ENCODE measurements around the gene GRK7. TPM values are rescaled to one million over a fixed set of nuclear protein-coding genes. Genes with fewer than 3 reads are reported as not detected.

GRK7 gene
- total and polyA plus RNA-seq, 2 experiments from 2014 or later, result not detected

DNA sequence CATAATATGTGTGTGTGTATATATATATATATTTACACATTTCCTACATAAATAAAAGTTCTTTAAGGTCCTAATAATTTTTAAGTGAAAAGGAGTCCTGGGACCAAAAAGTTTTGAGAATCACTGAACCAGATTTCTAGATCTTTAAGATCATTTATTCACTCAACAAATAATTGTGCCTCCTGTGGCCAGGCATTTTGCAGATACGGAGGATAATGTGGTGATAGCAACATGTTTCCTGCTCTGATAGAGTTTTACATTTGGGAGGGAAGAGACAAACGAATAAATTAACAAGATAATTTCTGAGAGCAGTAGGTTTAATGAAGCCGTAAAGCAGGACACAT, 25.6 kb upstream of the GRK7 start:
- in situ Hi-C loops (cut with MboI), result no loop called here
- H3K27me3 ChIP-seq (replicated peaks; ENCODE audit: insufficient read depth), result no peaks in the 10 kb centered on the region
- TF ChIP-seq EZH2 (IDR thresholded peaks at IDR 0.05; ENCODE audit: insufficient read depth, poor library complexity, severe bottlenecking) (no peak), EZH2phosphoT487 (IDR thresholded peaks at IDR 0.05; ENCODE audit: insufficient read depth, low read depth) (no peak)
- peak overlapping the region; percentile 62 for H3K4me3 ChIP-seq
- H3K4me1 ChIP-seq (ENCODE audit: insufficient read depth), result peaks cover 27% of the 10 kb centered on the region
- 0 to 2% methylated on average over 3 of the region's 3 CpGs for WGBS, 2 experiments (ENCODE audit: low coverage in 1 of 2, low lambda C conversion rate in 2 of 2, missing lambda C conversion rate in 2 of 2)
- no peaks in the 10 kb centered on the region for H3K9me3 ChIP-seq (ENCODE audit: low read depth)
- H3F3A ChIP-seq (ENCODE audit: insufficient read depth), result peaks cover 11% of the 10 kb centered on the region
- H4K20me1 ChIP-seq (ENCODE audit: insufficient read depth), result no peaks in the 10 kb centered on the region; the same call in none of the 2 replicates
- peaks cover 45% of the 10 kb centered on the region for H3K79me2 ChIP-seq (ENCODE audit: insufficient read depth)
- peak overlapping the region; percentile 63 for H3K27ac ChIP-seq
- DNase-seq, result no peak
- no peaks in the 10 kb centered on the region for H3K9me2 ChIP-seq (ENCODE audit: insufficient read depth)
- H2AFZ ChIP-seq, result peak overlapping the region; percentile 94
- peak overlapping the region; percentile 73 for H3K9ac ChIP-seq
- peak overlapping the region; percentile 51 for H3K4me2 ChIP-seq (ENCODE audit: unreplicated experiment)
- H3K36me3 ChIP-seq (ENCODE audit: low read depth), result peaks cover 12% of the 10 kb centered on the region; the same call in 1 of the 2 replicates

DNA sequence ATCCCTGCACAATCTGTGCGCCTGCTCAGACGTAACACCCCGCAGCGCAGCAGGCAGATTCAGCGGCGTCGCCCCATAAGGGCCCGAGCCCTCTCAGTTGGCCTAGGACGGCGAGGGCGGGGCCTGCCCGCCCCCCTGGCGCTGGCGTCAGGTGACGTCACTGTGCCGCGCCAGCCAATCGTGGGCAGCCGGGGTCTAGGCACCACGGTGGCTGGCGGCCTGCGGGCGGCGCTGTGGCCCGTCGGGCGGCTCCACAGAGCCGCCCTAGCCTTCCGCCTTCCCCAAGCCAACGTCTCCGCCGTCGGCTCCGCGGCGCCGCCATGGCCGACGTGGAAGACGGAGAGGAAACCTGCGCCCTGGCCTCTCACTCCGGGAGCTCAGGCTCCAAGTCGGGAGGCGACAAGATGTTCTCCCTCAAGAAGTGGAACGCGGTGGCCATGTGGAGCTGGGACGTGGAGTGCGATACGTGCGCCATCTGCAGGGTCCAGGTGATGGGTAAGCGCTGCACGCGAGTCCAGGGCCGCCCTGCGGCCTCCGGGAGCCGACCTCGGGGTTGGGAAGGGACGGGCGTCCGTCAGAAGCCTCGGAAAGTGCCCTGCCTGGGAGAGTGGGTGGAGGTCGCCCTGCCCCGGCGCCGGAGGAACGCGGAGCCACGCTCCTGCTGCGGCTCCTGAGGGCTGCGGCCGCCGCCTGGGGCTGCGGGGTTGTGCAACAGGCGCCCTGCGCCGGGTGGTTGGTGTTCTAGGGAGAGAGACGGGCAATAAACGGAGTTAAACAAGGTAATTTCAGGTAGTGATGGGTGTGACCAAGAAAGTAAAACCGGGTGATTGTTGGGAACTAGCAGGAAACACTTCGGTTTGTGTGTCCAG, 25.0 kb upstream of the GRK7 start, which contains the start of gene RNF7:
RNF7 (plus strand) TSS at position 277 of the 869 bp plus-strand sequence; CDS start at position 321, 44 bp downstream.
- Histone ChIP-seq H3K4me3 (peak within 1 kb of the TSS; percentile 92), H3K4me2 (ENCODE audit: unreplicated experiment) (peak within 1 kb of the TSS; percentile 100), H3K9me2 (ENCODE audit: insufficient read depth) (no peaks in the 10 kb centered on the region), H3K4me1 (ENCODE audit: insufficient read depth) (peaks cover 30% of the 10 kb centered on the region), H3F3A (ENCODE audit: insufficient read depth) (peaks cover 11% of the 10 kb centered on the region), H3K27me3 (replicated peaks; ENCODE audit: insufficient read depth) (no peaks in the 10 kb centered on the region), H3K79me2 (ENCODE audit: insufficient read depth) (peaks cover 51% of the 10 kb centered on the region), H4K20me1 (ENCODE audit: insufficient read depth) (no peaks in the 10 kb centered on the region; the same call in none of the 2 replicates), H3K9me3 (ENCODE audit: low read depth) (no peaks in the 10 kb centered on the region), H3K36me3 (ENCODE audit: low read depth) (peaks cover 14% of the 10 kb centered on the region; the same call in 1 of the 2 replicates), H3K27ac (peak within 1 kb of the TSS; percentile 90), H2AFZ (peak within 1 kb of the TSS; percentile 94), H3K9ac (peak within 1 kb of the TSS; percentile 94)
- TF ChIP-seq EZH2 (IDR thresholded peaks at IDR 0.05; ENCODE audit: insufficient read depth, poor library complexity, severe bottlenecking), result no peak
- in situ Hi-C loops (cut with MboI), result no loop called here
- peak; percentile 98 for DNase-seq
- 1% methylated on average over 78 of the region's 81 CpGs for WGBS, 2 experiments (ENCODE audit: low coverage in 1 of 2, low lambda C conversion rate in 2 of 2, missing lambda C conversion rate in 2 of 2)

DNA sequence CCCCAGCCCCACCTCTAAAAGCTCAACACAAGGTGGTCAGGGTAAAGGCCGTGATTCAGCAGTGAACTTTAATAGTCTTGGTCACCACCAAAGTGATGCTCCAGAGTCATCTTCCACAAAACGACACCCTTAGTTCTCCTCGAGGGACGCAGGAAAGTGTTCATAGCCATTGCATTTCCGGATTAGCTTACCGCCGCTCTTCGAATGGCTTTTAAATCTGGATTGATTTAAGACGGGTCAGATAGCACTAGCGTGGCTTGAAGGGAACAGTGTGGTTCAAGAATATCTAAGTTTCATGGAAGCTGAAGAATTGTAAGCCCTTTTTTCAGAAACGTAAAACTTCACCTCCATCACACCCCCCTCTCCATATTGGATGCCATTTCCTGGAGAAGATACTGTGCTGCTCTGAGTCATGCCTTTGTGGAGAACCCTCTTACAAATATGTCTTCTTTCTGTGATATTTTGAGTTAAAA, 24.3 kb upstream of the GRK7 start:
- TF ChIP-seq EZH2 (IDR thresholded peaks at IDR 0.05; ENCODE audit: insufficient read depth, poor library complexity, severe bottlenecking) (no peak), EZH2phosphoT487 (IDR thresholded peaks at IDR 0.05; ENCODE audit: insufficient read depth, low read depth) (no peak)
- Histone ChIP-seq H3K9ac (peak overlapping the region; percentile 94), H3K9me3 (ENCODE audit: low read depth) (no peaks in the 10 kb centered on the region), H3K9me2 (ENCODE audit: insufficient read depth) (no peaks in the 10 kb centered on the region), H3F3A (ENCODE audit: insufficient read depth) (peaks cover 11% of the 10 kb centered on the region), H4K20me1 (ENCODE audit: insufficient read depth) (no peaks in the 10 kb centered on the region; the same call in none of the 2 replicates), H3K4me1 (ENCODE audit: insufficient read depth) (peaks cover 36% of the 10 kb centered on the region), H3K27ac (peak overlapping the region; percentile 90), H3K4me2 (ENCODE audit: unreplicated experiment) (peak overlapping the region; percentile 100), H2AFZ (peak overlapping the region; percentile 81), H3K36me3 (ENCODE audit: low read depth) (peaks cover 20% of the 10 kb centered on the region; the same call in 1 of the 2 replicates), H3K4me3 (peak overlapping the region; percentile 92), H3K27me3 (replicated peaks; ENCODE audit: insufficient read depth) (no peaks in the 10 kb centered on the region), H3K79me2 (ENCODE audit: insufficient read depth) (peaks cover 57% of the 10 kb centered on the region)
- peak; percentile 87 for DNase-seq
- WGBS, 2 experiments (ENCODE audit: low coverage in 1 of 2, low lambda C conversion rate in 2 of 2, missing lambda C conversion rate in 2 of 2), result 1% methylated on average over 11 of the region's 11 CpGs
- in situ Hi-C loops (cut with MboI), result no loop called here

DNA sequence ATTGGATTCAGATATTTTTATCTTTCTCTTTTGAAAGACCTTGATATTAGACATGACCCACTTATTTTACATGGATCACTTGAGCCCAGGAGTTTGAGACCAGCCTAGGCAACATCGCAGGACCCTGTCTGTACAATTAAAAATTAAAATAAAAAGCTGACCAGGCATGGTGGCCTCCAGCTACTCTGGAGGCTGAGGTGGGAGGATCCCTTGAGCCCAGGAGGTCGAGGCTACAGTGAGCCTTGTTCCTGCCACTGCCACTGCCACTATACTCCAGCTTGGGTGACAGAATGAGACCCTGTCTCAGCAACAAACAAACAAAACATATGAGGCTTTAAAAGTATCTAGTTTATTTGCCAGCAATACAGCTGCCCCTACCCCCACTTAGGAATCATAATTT, 23.5 kb upstream of the GRK7 start:
- peaks cover 66% of the 10 kb centered on the region for H3K79me2 ChIP-seq (ENCODE audit: insufficient read depth)
- peaks cover 26% of the 10 kb centered on the region; the same call in 1 of the 2 replicates for H3K36me3 ChIP-seq (ENCODE audit: low read depth)
- H3K4me1 ChIP-seq (ENCODE audit: insufficient read depth), result peaks cover 36% of the 10 kb centered on the region
- H4K20me1 ChIP-seq (ENCODE audit: insufficient read depth), result no peaks in the 10 kb centered on the region; the same call in none of the 2 replicates
- DNase-seq, result no peak
- peak overlapping the region; percentile 100 for H3K4me2 ChIP-seq (ENCODE audit: unreplicated experiment)
- WGBS, 2 experiments (ENCODE audit: low coverage in 1 of 2, low lambda C conversion rate in 2 of 2, missing lambda C conversion rate in 2 of 2), result 97% methylated on average over 2 of the region's 2 CpGs
- H3K9me2 ChIP-seq (ENCODE audit: insufficient read depth), result no peaks in the 10 kb centered on the region
- H3K27ac ChIP-seq, result peak overlapping the region; percentile 90
- H3F3A ChIP-seq (ENCODE audit: insufficient read depth), result peaks cover 11% of the 10 kb centered on the region
- H3K9me3 ChIP-seq (ENCODE audit: low read depth), result no peaks in the 10 kb centered on the region
- no peak overlapping the region for H2AFZ ChIP-seq
- no peaks in the 10 kb centered on the region for H3K27me3 ChIP-seq (replicated peaks; ENCODE audit: insufficient read depth)
- H3K4me3 ChIP-seq, result peak overlapping the region; percentile 92
- in situ Hi-C loops (cut with MboI), result no loop called here
- no peak for TF ChIP-seq EZH2phosphoT487 (IDR thresholded peaks at IDR 0.05; ENCODE audit: insufficient read depth, low read depth)
- TF ChIP-seq EZH2 (IDR thresholded peaks at IDR 0.05; ENCODE audit: insufficient read depth, poor library complexity, severe bottlenecking), result no peak
- H3K9ac ChIP-seq, result peak overlapping the region; percentile 94
